GM18505 (cell line): ENCODE data around the gene TBCC.

Source experiments
- ATAC-seq: cut with Tn5 transposase; IDR thresholded peaks from one replicate; pipeline ENCODE4 v1.9.1; 2021; ENCODE audit not compliant: unreplicated experiment
- POLR2A ChIP-seq: IDR thresholded peaks from 4 replicates; pipeline ENCODE4 v1.6.1; 2011; ENCODE audit warnings: borderline replicate concordance; ENCODE audit not compliant: insufficient read depth, insufficient read length; ENCODE audit errors: extremely low read depth

Gene TBCC

DNA sequence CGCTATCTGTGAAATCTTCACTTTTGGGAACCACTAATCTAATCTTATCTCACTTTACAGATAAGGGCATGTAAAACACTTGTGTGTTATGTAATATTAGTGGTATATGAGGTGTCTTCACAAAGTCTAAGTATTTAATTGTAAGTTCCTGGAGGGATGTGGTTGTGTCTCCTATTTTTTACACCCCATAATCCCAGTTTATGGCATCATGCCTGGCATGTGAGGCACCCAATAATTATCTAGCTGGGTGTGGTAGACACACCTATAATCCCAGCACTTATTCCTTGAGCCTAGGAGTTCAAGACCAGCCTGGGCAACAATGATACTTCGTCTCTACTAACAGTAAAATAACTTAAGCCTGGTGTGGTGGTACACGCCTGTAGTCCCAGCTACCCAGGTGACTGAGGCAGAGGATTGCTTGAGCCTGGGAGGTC, 16.5 kb upstream of the TBCC start:
- ATAC-seq, result no peak

GRCh38 chr6:42761287-42762067, 15.6 kb upstream of the TBCC start:
- TF ChIP-seq POLR2A, result no peak
- no peak for ATAC-seq

More for the DNA sequence above, 16.5 kb upstream of the TBCC start:
- no peak for TF ChIP-seq POLR2A

DNA sequence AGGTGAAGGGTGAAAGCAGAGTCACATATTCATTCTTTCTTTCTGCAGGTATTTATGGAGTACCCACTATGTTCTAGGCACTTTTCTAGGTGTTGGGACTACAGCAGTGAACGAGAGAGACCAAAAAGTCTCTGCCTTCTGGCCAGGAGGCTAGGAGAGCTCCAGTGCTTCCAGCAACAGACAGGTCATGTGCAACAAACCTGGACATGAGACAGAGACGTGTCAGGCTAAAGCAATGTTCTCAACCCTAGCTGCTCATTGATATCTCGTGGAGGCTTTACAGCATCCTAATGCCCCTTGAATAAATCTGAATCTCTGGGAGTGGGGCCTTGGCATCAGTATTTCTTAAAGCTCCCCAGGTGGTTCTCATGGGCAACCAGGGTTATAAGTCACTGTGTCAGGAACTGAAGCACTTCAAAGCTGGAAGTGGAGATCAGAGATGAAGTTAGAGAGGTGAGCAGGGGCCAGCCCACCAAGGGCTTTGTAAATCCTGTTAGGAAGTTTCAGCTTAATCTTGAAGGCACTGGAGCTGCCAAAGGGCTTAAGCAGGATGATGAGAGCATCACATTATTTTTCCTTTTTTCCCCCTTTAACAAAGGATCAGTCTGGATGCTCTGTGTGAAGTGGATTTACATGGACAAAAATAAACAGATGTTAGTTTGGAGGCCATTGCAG, 13.0 kb upstream of the TBCC start:
- no peak for ATAC-seq
- no peak for TF ChIP-seq POLR2A

- TF ChIP-seq POLR2A, result no peak
- ATAC-seq, result no peak
Measured at GRCh38 chr6:42756722-42757121, 10.8 kb upstream of the TBCC start.

- TF ChIP-seq POLR2A, result no peak
- no peak for ATAC-seq
Measured at GRCh38 chr6:42754759-42755158, 8.9 kb upstream of the TBCC start.

GRCh38 chr6:42751055-42751454, 5.2 kb upstream of the TBCC start:
- ATAC-seq, result no peak
- no peak for TF ChIP-seq POLR2A

- no peak for ATAC-seq
- TF ChIP-seq POLR2A, result no peak
Measured at GRCh38 chr6:42748203-42748898, 2.4 kb upstream of the TBCC start.

DNA sequence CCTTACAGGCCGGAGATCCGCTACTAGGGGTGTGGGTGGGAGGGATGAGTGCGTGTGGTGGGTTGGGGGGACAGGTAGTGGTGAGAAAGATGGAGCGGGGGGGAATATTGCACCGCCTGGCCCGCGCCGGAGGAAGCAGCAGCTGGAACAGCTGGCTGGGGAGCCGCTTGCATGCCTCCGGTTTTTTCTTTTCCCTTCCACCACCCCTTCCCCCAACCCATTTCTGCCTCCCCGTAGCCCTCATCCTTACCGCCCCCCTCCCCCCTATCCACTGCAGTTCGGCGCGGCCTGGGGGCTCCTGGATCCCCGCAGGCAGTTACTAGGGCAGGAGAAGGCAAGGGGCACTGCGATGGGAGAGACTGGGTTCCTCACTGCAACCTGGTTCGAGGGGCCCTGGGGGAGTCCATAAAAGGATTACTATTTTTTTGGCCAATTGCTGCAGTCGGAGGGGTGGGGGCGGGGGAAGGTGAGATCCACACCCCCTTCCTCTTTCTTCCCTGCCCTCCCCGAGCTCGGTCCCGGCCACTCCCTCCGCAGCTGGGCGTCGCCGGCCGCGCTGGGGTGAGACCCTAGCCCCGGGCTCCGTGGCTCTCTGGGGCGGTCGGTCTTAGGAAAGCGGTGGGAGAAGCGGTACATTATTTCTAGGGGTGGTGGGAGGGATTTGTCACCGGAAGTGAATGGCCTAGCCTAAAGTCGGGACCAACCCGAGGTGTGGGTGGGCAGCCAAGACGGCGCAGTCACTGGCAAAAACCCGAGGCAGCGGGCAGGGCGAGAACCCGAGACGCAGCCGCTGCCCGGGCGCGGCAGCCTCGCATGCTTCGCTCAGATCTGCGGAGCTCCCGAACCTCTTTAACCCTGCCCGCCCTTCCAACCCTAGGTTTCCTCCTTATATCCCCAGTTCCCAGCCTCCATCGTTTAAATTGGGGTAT, 824 bp upstream of the TBCC start:
- peak; percentile 86 for TF ChIP-seq POLR2A
- peak; percentile 51 for ATAC-seq

DNA sequence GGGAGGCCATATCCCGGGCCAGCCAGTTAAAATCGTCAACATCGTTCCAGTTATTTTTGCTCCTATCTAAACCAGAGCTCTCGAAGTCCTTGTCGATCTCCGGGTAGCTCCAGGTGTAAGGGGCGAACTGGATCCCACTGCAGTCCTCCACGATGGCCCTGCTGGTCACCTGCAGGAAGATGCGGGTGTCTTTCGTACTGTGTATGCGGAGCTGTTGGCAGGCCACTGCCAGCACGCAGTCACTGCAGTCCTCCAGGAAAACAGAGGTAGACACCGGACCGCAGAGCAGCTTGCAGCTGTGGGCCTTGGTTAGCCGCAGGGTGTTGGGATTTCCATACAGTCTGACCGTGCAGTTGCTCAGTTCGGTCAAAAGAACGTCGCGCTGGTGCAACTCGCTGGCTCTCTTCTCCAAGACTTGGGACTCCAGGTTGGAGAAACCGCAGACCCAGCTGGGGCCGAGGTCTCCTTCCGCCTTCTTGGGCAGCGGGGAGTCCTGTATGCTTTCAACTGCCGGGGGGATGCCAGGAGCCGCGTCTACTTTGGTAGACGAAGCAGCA, 742 bp downstream of the TBCC start:
- no peak for ATAC-seq

DNA sequence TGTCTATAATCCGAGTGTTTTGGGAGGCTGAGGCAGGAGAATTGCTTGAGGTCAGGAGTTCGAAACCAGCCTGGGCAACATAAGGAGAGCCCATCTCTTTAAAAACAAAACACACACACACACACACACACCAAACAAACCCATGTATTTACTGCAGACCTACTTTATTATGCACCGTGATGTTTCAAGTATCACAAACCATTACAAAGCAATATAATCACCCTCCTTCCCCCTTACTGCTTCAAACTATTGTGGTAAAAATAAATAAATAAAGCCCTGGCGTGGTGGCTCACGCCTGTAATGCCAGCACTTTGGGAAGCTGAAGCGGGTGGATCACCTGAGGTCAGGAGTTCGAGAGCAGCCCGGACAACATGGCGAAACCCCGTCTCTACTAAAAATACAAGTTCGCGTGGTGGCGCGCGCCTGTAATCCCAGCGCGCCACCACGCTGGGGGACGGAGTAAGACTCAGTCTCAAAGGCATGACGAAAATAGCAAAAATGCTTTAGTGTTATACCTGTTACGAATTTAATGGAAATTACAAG, 1.5 kb downstream of the TBCC start:
- peak; percentile 27 for TF ChIP-seq POLR2A
- no peak for ATAC-seq

More for the DNA sequence above, 742 bp downstream of the TBCC start:
- TF ChIP-seq POLR2A, result no peak

GRCh38 chr6:42742116-42742894, 3.6 kb downstream of the TBCC start:
- ATAC-seq, result no peak
- no peak for TF ChIP-seq POLR2A
